HepG2 (cell line): ENCODE measurements around the gene ENG. TPM values are rescaled to one million over a fixed set of nuclear protein-coding genes. Genes with fewer than 3 reads are reported as not detected.

ENCODE experiments used
- ATAD3A ChIP-seq: sonication (generic); formaldehyde crosslinking; IDR thresholded peaks from 2 replicates; pipeline ENCODE4 v1.4.0; 2020; ENCODE audit warnings: missing genetic modification reagents
- GABPB1 ChIP-seq: IDR thresholded peaks from 2 replicates; pipeline ENCODE4 v1.6.1; 2016; ENCODE audit warnings: mild to moderate bottlenecking, missing genetic modification reagents, moderate library complexity, missing compliant biosample characterization
- HNRNPK ChIP-seq: fragments of 200-400 bp; formaldehyde crosslinking; IDR thresholded peaks from 2 replicates; pipeline ENCODE4 v1.6.1; 2018; ENCODE audit warnings: low read length, low read depth, moderate library complexity, mild to moderate bottlenecking; ENCODE audit not compliant: poor library complexity, severe bottlenecking
- IRF2 ChIP-seq: IDR thresholded peaks from 2 replicates; pipeline ENCODE4 v1.6.1; 2018; ENCODE audit warnings: missing genetic modification reagents, missing compliant biosample characterization
- KLF13 ChIP-seq: sonication (generic); formaldehyde crosslinking; IDR thresholded peaks from 2 replicates; pipeline ENCODE4 v1.4.0; 2020; ENCODE audit warnings: mild to moderate bottlenecking, missing genetic modification reagents
- LCORL ChIP-seq, 2 experiments: fragments of 450-650 bp in 1 of 2; sonication (generic) in 1 of 2; formaldehyde crosslinking in 1 of 2; IDR thresholded peaks; 2 replicates each; pipeline versions ENCODE4 v1.5.0 to v1.6.1; 2017 to 2020; ENCODE audit warnings: antibody characterized with exemption in 1 of 2, missing genetic modification reagents in 1 of 2
- NKX3-1 ChIP-seq: sonication (generic); formaldehyde crosslinking; IDR thresholded peaks from 2 replicates; pipeline ENCODE4 v1.5.0; 2020; ENCODE audit warnings: missing genetic modification reagents
- STAG1 ChIP-seq: sonication (generic); formaldehyde crosslinking; IDR thresholded peaks from 2 replicates; pipeline ENCODE4 v1.4.0; 2020; ENCODE audit warnings: missing genetic modification reagents
- ZNF180 ChIP-seq: sonication (generic); formaldehyde crosslinking; IDR thresholded peaks from 2 replicates; pipeline ENCODE4 v1.4.0; 2020; ENCODE audit warnings: low read depth, missing genetic modification reagents, borderline replicate concordance
- ZNF75D ChIP-seq: sonication (generic); formaldehyde crosslinking; IDR thresholded peaks from 2 replicates; pipeline ENCODE4 v1.8.1; 2023; ENCODE audit warnings: missing genetic modification reagents, mild to moderate bottlenecking, borderline replicate concordance
- ZNF761 ChIP-seq: sonication (generic); formaldehyde crosslinking; conservative IDR thresholded peaks from 2 replicates; pipeline ENCODE4 v1.4.0; 2020; ENCODE audit warnings: mild to moderate bottlenecking, missing genetic modification reagents
- polyA plus RNA-seq, 8 experiments: library from polyadenylated mRNA; depleted of rRNA in 3 of 8; stranded (reverse) in 7 of 8; unstranded in 1 of 8; fragments of >200 nt; fragmentation: Illumina TruSeq in 4 of 8; extraction: Trizol in 4 of 8; gene quantifications; 2 replicates each; pipeline versions ENCODE4 v1.2.1 to v1.2.3, GENCODE V29; 2011 to 2016; ENCODE audit warnings: low read depth in 4 of 8, missing spikeins in 1 of 8, mixed read lengths in 1 of 8; ENCODE audit not compliant: insufficient read depth in 1 of 8
- total RNA-seq, 5 experiments: library from RNA; depleted of rRNA; stranded (reverse); fragments of >200 nt; fragmentation: Illumina TruSeq; extraction: Trizol; gene quantifications; 2 replicates each; pipeline ENCODE4 v1.2.3, GENCODE V29; 2016; ENCODE audit warnings: low read depth in 1 of 5
- TF ChIP-seq, protein P1 (sequence below): IDR thresholded peaks from 2 replicates; pipeline ENCODE4 v1.6.1; 2012; ENCODE audit warnings: low read length, improper control_type of control experiment
- TF ChIP-seq, protein P2 (sequence below): IDR thresholded peaks from 2 replicates; pipeline ENCODE4 v1.6.1; 2016; ENCODE audit warnings: missing genetic modification reagents, missing compliant biosample characterization
- TF ChIP-seq, protein P3 (sequence below): sonication (generic); formaldehyde crosslinking; IDR thresholded peaks from 2 replicates; pipeline ENCODE4 v1.5.0; 2020; ENCODE audit warnings: missing genetic modification reagents, mild to moderate bottlenecking, borderline replicate concordance

ENG gene
- total and polyA plus RNA-seq, 2 of the 13 experiments (the other 11 are each of a cell fraction or from before 2014, with no cell fraction given): 0.02 to 1.1 TPM

DNA sequence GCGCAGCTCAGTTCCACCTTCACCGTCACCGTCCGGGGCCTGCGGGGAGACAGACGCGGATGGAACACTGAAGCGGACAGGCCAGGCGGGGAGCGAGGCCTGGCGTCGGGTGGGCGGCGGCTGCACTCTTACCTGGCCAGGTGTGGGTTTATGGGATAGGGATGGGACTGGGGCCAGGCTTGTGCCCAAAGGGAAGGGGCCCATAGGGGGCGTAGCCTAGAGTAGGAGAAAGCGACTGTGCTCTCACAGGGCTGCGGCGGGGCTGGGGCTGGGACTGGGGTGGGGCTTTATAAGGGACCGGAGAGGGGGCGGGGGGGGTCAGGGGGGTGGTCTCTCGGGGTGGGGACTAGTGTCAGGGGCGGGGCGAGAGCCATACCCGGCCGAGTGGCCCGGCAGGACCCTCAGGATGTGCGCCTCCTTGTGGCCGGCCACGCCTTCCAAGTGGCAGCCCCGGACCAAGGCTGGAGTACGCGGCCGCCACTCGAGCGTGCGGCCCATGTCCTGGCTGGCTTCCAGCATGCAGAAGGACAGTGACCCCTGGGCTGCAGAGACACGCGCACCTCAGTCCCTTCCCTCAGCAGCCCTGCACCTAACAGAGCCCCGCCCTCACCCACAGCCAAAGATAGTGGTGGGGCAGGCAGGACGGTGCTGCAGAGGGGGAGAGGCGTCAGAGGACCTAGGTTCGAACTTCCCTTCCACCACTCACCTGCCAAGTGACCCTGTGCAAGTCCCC lies 29.0 kb downstream of the ENG start (continued):
- TF ChIP-seq, protein P1, sequence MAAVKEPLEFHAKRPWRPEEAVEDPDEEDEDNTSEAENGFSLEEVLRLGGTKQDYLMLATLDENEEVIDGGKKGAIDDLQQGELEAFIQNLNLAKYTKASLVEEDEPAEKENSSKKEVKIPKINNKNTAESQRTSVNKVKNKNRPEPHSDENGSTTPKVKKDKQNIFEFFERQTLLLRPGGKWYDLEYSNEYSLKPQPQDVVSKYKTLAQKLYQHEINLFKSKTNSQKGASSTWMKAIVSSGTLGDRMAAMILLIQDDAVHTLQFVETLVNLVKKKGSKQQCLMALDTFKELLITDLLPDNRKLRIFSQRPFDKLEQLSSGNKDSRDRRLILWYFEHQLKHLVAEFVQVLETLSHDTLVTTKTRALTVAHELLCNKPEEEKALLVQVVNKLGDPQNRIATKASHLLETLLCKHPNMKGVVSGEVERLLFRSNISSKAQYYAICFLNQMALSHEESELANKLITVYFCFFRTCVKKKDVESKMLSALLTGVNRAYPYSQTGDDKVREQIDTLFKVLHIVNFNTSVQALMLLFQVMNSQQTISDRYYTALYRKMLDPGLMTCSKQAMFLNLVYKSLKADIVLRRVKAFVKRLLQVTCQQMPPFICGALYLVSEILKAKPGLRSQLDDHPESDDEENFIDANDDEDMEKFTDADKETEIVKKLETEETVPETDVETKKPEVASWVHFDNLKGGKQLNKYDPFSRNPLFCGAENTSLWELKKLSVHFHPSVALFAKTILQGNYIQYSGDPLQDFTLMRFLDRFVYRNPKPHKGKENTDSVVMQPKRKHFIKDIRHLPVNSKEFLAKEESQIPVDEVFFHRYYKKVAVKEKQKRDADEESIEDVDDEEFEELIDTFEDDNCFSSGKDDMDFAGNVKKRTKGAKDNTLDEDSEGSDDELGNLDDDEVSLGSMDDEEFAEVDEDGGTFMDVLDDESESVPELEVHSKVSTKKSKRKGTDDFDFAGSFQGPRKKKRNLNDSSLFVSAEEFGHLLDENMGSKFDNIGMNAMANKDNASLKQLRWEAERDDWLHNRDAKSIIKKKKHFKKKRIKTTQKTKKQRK: no peak
- TF ChIP-seq ZNF761 (CRISPR knock-in tag): no peak
- TF ChIP-seq IRF2: no peak
- no peak for TF ChIP-seq KLF13 (CRISPR knock-in tag)
- TF ChIP-seq ZNF180 (CRISPR knock-in tag): no peak
- TF ChIP-seq, protein P2, sequence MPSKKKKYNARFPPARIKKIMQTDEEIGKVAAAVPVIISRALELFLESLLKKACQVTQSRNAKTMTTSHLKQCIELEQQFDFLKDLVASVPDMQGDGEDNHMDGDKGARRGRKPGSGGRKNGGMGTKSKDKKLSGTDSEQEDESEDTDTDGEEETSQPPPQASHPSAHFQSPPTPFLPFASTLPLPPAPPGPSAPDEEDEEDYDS (CRISPR knock-in tag): no peak
- peak; percentile 69; the same call in 1 of the 2 replicates for TF ChIP-seq GABPB1 (CRISPR knock-in tag)
- TF ChIP-seq ZNF75D (CRISPR knock-in tag): no peak
- TF ChIP-seq ATAD3A (CRISPR knock-in tag): no peak
- TF ChIP-seq NKX3-1: no peak
- no peak for TF ChIP-seq LCORL (IDR thresholded peaks at IDR 0.05)
- peak; percentile 91 for TF ChIP-seq LCORL (CRISPR knock-in tag; IDR thresholded peaks at IDR 0.05)
- peak; percentile 63 for TF ChIP-seq STAG1 (CRISPR knock-in tag)
- peak; percentile 89 for TF ChIP-seq HNRNPK
- TF ChIP-seq, protein P3, sequence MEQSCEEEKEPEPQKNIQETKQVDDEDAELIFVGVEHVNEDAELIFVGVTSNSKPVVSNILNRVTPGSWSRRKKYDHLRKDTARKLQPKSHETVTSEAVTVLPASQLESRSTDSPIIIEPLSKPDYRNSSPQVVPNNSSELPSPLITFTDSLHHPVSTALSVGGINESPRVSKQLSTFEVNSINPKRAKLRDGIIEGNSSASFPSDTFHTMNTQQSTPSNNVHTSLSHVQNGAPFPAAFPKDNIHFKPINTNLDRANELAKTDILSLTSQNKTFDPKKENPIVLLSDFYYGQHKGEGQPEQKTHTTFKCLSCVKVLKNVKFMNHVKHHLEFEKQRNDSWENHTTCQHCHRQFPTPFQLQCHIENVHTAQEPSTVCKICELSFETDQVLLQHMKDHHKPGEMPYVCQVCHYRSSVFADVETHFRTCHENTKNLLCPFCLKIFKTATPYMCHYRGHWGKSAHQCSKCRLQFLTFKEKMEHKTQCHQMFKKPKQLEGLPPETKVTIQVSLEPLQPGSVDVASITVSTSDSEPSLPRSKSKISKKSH: no peak
